H1 (cell line): ENCODE results near the gene CARM1.

Source experiments
- CEBPB ChIP-seq: IDR thresholded peaks from 2 replicates; pipeline ENCODE4 v1.6.1; 2012; ENCODE audit warnings: low read depth, low read length
- HDAC6 ChIP-seq: IDR thresholded peaks from one replicate; pipeline ENCODE4 v1.7.1; 2012; ENCODE audit warnings: low read depth, mild to moderate bottlenecking, inconsistent platforms, low read length, moderate library complexity
- MAFK ChIP-seq: IDR thresholded peaks from 2 replicates; pipeline ENCODE4 v1.6.1; 2012; ENCODE audit warnings: low read depth, mild to moderate bottlenecking, improper control_type of control experiment, low read length
- POLR2A ChIP-seq, 2 experiments: IDR thresholded peaks; 1 replicate in 1 of 2; 2 replicates in 1 of 2; pipeline ENCODE4 v1.6.1; 2011; ENCODE audit warnings: low read depth in 2 of 2, low read length in 2 of 2, mild to moderate bottlenecking in 2 of 2; ENCODE audit errors: control extremely low read depth in 1 of 2
- SP2 ChIP-seq: IDR thresholded peaks from 2 replicates; pipeline ENCODE4 v1.6.1; 2012; ENCODE audit warnings: mild to moderate bottlenecking, low read length, inconsistent platforms
- TF ChIP-seq, protein P1 (sequence below), 3 experiments: IDR thresholded peaks; 1 replicate in 2 of 3; 2 replicates in 1 of 3; pipeline versions ENCODE4 v1.5.1 to v1.6.1; 2011; ENCODE audit warnings: low read length in 3 of 3, mild to moderate bottlenecking in 3 of 3, inconsistent platforms in 2 of 3, low read depth in 1 of 3, moderate library complexity in 1 of 3; ENCODE audit not compliant: insufficient read depth in 1 of 3; ENCODE audit errors: control extremely low read depth in 1 of 3
- TF ChIP-seq, protein P2 (sequence below): IDR thresholded peaks from 2 replicates; pipeline ENCODE4 v1.6.1; 2012; ENCODE audit warnings: inconsistent platforms

DNA sequence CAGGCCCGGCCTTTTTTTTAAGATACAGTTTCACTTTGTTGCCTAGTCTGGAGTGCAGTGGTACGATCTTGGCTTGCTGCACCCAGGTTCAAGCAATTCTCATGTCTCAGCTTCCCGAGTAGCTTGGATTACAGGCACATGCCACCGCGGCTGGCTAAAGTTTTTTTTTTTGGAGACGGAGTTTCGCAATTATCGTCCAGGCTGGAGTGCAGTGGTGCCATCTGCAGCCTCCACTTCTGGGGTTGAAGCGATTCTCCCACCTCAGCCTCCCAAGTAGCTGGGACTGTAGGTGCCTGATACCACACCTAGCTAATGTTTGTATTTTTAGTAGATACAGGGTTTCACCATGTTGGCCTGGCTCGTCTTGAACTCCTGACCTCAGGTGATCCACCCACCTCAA lies 4.9 kb upstream of the CARM1 start:
- no peak for TF ChIP-seq POLR2A (IDR thresholded peaks at IDR 0.05; ENCODE audit: control extremely low read depth in 1 of 2, low read depth in 2 of 2, low read length in 2 of 2)
- TF ChIP-seq, protein P1, sequence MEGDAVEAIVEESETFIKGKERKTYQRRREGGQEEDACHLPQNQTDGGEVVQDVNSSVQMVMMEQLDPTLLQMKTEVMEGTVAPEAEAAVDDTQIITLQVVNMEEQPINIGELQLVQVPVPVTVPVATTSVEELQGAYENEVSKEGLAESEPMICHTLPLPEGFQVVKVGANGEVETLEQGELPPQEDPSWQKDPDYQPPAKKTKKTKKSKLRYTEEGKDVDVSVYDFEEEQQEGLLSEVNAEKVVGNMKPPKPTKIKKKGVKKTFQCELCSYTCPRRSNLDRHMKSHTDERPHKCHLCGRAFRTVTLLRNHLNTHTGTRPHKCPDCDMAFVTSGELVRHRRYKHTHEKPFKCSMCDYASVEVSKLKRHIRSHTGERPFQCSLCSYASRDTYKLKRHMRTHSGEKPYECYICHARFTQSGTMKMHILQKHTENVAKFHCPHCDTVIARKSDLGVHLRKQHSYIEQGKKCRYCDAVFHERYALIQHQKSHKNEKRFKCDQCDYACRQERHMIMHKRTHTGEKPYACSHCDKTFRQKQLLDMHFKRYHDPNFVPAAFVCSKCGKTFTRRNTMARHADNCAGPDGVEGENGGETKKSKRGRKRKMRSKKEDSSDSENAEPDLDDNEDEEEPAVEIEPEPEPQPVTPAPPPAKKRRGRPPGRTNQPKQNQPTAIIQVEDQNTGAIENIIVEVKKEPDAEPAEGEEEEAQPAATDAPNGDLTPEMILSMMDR (IDR thresholded peaks at IDR 0.05; ENCODE audit: control extremely low read depth in 1 of 3, insufficient read depth in 1 of 3, low read depth in 1 of 3, low read length in 3 of 3): no peak
- TF ChIP-seq MAFK: no peak
- TF ChIP-seq HDAC6: no peak
- no peak for TF ChIP-seq CEBPB
- TF ChIP-seq, protein P2, sequence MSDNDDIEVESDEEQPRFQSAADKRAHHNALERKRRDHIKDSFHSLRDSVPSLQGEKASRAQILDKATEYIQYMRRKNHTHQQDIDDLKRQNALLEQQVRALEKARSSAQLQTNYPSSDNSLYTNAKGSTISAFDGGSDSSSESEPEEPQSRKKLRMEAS: no peak
- TF ChIP-seq SP2: no peak
